ENCODE measurements around the gene PPFIA2.

- no peak for TF ChIP-seq CTCF (IDR thresholded peaks at IDR 0.05; ENCODE audit: low read length)
- no peak for TF ChIP-seq EZH2 (IDR thresholded peaks at IDR 0.05; ENCODE audit: borderline replicate concordance, low read length)
Observed at GRCh38 chr12:81705586-81705985, 53.6 kb downstream of the PPFIA2 start.
